Thoracic aorta (tissue), 2 donors: Measurements from ENCODE around the gene CNST. TPM values are rescaled to one million over a fixed set of nuclear protein-coding genes. Genes with fewer than 3 reads are reported as not detected.

Source experiments
- total RNA-seq, 2 donors: library from RNA; depleted of rRNA; stranded (reverse); fragments of >200 nt; gene quantifications; one replicate each; pipeline versions ENCODE4 v1.1.0 to v1.2.3, GENCODE V29; 2016

CNST gene
- total RNA-seq, 2 donors from 2014 or later, result 20.7 to 29.3 TPM

Other genes with a start within 250 kb of the CNST start
- 10 to 100 TPM in 1 of 2 donors, 1 to 10 TPM in 1; 8.8 to 19.0 TPM for gene SMYD3, start 59.2 kb upstream of the CNST start, total RNA-seq
- 1 to 10 TPM; 5.9 to 6.5 TPM for gene TFB2M, start 195 bp upstream of the CNST start, total RNA-seq
- 10 to 100 TPM; 12.8 to 14.4 TPM for gene SCCPDH, start 158.0 kb downstream of the CNST start, total RNA-seq